Medulla oblongata (tissue), 1 donor: Measurements from ENCODE around the gene PXMP2.
"Not testable (repeated sequence)": the region's sequence is repeated elsewhere in the genome, so short reads cannot be mapped to it uniquely, and the experiment has no call there.

Source experiments
- DNase-seq: peaks from one replicate; pipeline ENCODE4 v3.0.0-alpha.2; 2015; ENCODE audit errors: extremely low spot score

The PXMP2 gene

DNA sequence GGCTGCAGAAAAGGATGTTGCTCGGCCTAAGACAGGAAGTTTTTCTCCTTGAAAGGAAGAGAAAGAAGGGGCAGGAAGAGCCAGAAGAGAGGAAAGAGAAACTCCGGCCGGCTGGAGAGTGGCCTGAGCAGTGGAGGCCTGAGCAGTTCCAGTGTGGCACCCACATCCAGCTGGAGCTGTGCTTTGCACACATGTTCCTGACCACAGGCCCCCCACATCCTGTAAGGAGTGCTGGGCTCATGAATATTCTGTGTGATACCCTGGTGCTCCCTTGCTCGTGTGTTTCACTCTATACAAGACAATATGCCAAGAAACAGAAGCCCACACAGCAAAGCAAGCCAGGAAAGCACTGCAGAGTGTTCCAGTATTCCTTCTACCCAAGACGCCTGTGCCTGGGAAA lies 27.3 kb upstream of the PXMP2 start:
- no peak for DNase-seq

GRCh38 chr12:132660996-132661395 lies 26.4 kb upstream of the PXMP2 start:
- no peak for DNase-seq

GRCh38 chr12:132661972-132662371 lies 25.4 kb upstream of the PXMP2 start:
- DNase-seq, result no peak

DNA sequence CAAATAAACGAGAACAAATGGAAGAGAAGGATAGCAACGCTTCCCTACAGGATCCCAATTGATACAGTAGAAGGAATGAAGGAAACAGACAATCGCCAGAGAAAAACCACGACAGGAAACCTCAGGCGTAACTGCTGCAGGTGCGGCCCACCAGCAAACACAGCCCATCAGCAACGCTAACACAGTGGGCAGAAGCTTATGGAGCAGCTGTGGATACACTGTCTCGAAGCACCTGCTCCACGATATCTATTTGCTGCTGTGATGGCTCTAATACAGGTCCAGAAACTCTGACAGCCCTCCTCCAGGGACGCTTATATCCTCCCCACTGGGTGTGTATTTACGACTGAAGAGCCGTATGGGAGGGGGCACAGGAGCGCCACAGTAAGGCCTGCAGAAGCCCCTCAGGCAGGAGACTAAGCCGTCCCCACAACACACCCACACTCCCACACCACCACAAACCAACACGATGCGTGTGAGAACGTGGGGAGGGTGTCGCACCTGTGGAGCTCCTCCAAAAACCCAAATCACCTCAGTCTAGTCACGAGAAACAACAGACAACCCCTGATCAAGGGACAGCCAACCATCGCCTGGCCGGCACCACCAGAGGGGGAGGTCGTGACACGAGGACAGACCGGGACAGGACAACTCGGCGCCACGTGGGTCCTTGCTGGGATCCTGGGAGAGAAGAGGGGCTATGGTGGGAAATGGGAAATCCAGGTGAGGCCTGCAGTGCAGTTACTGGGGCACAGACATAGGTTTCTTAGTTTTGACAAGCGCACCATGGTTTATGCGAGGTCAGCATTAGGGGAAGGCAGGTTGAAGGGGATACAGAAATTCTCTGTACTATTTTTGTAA lies 24.3 kb upstream of the PXMP2 start:
- no peak for DNase-seq

- DNase-seq, result no peak
These were observed 22.9 kb upstream of the PXMP2 start for GRCh38 chr12:132664206-132665148.

GRCh38 chr12:132665149-132665491 lies 22.3 kb upstream of the PXMP2 start:
- no peak for DNase-seq

DNA sequence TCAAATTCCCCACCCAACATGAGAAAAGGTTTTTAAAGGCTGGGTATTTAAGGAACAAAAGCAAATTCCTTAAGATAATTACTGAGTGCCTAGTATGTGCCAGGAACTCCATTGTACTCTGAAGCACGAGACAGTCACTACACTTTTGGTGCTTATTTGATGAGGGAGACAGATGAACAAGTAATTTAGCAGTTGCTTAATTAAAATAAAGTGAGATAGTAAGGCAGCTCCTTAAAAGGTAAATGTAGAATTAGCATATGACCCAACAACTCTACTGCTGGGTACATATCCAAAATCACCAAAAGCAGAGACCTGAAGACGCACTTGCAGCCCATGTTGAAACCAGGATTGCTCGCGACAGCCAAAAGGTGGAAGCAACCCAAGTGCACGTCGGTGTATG lies 21.6 kb upstream of the PXMP2 start:
- no peak for DNase-seq

DNA sequence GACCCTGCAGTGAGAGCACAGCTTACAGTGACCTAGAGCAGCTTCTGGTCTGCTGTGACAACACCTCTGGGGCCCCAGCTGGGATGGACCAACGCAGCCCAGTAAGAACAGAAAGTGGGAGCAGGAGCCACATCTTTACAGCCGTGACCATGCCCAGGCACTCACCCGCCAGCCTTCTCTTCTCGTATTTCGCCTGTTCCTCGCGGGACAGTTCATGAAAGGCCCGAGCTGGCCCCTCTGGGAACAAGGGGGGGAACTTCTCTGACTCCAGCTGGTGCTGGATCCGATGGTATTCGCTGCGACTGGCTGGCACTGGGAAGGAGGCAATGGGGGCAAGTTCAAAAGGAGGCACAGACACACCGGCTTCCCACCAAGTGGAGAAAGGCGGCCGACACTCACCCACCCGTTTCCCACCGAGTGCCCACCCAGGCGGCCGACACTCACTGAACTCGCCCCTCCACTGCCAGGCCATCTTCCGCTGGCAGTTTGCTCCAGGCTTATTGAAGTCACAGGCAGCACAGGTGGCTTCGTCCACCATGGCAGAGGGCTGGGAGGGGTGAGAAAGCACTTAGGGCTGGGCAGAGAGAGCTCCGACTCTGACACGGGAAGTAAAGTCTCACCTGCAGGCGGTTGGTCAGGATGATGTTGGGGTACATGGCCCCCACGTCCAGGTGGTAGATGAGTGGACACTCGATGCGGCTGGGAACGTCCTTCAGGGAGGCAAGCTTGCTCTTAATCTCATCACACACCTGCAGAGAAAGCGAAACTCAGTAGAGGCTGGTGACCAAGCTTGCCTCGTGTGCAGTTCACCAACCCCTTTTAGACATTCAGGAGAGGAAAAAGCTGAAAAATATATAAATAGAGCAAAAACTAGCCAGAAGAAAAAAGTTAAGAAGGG lies 18.9 kb upstream of the PXMP2 start:
- no peak for DNase-seq

GRCh38 chr12:132669166-132669879 lies 18.1 kb upstream of the PXMP2 start:
- DNase-seq, result no peak

DNA sequence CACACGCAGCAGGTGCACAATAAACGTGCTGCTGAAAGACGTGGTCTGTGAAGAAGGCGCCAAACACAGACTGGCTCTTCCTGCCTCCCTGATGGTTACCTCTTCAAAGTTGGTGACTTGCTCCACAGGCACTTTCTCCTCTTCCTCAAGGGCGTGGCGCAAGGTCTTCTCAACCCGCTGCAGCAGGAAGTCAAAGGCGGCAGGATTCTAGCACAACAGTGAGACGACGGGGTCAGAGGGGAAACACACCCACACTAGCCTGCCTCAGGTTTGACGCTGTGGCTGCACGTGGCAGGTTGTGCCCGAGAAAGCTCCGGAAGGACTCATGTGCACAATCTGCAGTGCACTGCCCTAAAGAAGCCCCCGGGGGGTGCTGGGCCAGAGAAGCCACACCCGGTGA lies 15.3 kb upstream of the PXMP2 start:
- no peak for DNase-seq

DNA sequence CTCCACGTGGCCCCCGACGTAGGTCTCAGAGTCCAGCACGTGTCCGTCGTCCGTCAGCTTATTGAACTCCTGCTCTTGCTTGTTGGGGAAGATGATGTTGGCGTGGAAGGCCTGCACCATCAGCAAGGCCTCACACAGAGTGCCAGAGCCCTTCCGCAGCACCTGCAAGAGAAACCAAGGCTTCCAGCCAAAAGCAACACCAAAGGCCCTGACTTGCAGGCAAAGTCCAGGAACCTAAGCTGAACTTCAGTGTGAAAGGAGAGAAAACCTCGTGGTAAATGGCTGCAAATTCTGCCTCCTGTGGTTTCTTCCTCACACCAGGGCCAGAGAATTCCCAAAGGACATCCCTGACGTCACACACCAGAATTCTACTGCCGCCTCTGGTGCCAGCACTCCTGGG lies 14.7 kb upstream of the PXMP2 start:
- no peak for DNase-seq

DNA sequence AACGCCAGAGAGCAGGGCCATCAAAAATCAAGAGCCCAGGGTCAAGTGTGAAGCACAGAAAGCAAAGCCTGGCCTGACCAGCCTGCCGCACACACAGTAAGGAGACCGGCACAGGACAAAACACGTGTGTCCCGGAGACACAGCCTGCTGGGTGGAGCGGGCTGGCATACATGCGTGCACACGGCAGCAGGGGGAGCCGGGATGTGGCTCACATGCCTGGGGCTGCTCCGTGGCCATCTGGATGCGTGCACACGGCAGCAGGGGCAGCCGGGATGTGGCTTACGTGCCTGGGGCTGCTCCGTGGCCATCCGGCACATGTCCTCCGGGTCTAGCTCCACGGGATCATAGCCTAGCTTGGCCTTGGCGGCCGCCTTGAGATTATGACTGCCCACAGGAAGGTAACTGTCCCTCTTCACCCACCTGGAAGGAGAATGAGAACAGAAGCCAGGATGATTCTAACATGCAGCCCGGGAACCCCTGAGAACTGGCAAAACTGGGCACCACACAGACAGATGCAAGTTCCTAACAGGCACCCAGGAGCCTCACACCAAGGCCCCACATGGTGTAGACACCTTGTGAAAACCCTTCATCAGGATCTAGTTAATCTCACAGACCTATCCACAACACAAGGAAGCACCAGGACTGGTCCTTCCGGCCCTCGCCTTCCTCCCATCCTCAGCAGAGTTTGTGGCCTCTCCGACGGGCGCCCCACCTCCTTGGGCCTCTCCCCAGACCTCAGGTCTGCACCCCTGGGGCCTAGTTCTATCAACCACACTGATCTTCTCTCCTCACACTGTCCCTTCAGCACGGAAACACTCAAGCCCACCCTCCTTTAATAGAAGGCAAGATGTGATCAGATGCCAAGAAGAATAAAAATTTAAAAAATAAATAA lies 13.9 kb upstream of the PXMP2 start:
- no peak for DNase-seq

DNA sequence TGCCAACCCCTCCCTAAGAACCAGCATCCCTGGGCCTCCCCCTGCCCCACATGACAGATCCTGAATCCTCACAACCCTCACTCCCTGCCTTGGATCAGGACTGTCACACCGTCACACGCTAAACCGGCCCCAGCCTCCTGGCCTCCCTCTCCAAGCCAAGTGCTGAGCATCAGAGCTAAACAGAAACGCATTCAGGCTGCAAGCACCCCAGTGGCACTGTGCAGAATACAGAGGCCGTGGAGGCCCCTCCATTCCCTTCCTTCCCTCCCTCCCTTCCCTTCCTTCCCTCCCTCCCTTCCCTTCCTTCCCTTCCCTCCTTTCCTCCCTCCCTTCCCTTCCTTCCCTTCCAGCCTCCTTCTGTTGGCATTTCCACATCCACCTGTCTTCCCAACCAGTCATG lies 12.8 kb upstream of the PXMP2 start:
- no peak for DNase-seq

GRCh38 chr12:132675757-132676432 lies 11.5 kb upstream of the PXMP2 start:
- DNase-seq, result no peak

DNA sequence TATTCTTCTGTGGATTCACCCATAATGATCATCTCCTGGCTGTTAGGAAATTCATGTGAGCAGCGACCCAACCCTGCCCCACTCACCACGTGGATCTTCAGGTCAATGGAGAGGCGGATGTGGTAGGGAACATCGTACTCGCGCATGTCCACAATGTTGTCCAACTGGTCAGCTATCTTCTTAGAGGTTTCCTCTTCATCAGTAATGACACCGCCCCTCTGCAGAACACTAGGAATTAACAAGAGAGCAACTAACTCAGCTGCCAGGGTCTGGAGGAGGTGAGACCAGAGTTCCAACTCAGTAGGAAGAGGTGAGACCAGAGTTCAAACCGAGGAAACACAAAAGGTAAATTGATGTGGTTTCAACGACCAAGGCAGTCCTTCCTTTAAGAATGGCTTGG lies 9.9 kb upstream of the PXMP2 start:
- DNase-seq, result no peak

DNA sequence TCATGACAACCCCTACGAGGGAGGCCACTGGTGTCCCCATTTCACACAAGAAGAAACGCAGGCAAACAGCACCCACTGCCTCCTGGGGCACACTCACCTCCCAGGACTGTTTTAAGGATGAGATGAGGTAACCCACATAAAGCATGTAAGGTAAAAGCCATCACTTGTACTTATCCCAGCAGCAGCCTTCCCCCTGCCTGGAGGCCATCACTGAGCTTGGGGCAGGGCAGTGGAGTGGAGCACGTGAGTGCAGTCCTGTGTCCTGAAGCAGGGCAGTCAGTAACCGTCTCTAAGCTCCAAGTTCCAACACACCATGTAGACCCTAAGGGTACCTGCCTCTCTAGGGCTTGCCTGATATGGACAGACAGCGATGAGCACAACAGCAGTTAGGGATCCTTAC lies 2.0 kb upstream of the PXMP2 start:
- DNase-seq, result no peak

GRCh38 chr12:132686825-132687210 lies 569 bp upstream of the PXMP2 start:
- no peak for DNase-seq

- DNase-seq, result no peak
These were observed 1.8 kb downstream of the PXMP2 start for GRCh38 chr12:132689227-132689626.

DNA sequence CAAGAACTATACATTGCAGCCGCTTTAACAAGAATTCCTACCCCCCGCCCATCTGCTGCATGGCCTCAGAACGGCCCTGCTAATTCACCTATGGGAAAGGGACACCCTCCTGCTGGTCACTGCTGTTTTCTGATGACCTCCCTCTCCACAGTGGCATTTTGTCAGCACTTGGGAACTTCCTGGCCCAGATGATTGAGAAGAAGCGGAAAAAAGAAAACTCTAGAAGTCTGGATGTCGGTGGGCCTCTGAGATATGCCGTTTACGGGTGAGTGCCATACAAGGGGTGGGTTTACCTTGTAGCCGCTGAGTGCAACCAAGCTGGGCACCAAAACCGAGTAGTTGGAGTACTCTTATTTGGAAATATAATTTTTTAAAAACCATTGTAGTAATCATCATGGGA lies 2.7 kb downstream of the PXMP2 start:
- no peak for DNase-seq

DNA sequence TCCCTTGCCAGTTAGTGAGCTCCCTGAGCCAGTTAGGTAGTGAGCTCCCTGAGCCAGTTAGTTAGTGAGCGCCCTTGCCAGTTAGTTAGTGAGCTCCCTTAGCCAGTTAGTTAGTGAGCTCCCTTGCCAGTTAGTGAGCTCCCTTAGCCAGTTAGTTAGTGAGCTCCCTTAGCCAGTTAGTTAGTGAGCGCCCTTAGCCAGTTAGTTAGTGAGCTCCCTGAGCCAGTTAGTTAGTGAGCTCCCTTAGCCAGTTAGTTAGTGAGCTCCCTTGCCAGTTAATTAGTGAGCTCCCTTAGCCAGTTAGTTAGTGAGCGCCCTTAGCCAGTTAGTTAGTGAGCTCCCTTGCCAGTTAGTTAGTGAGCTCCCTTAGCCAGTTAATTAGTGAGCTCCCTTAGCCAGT lies 4.6 kb downstream of the PXMP2 start:
- not testable (repeated sequence) for DNase-seq
